HepG2 (cell line): Measurements from ENCODE around the gene CHRNB2. TPM values are rescaled to one million over a fixed set of nuclear protein-coding genes. Genes with fewer than 3 reads are reported as not detected.

Experiments
- AKAP8 ChIP-seq: sonication (generic); formaldehyde crosslinking; IDR thresholded peaks from 2 replicates; pipeline ENCODE4 v1.5.1; 2020; ENCODE audit warnings: mild to moderate bottlenecking, missing genetic modification reagents
- ATF1 ChIP-seq: IDR thresholded peaks from 2 replicates; pipeline ENCODE4 v1.6.1; 2016; ENCODE audit warnings: mild to moderate bottlenecking, control low read depth
- CAMTA2 ChIP-seq: sonication (generic); formaldehyde crosslinking; IDR thresholded peaks from 2 replicates; pipeline ENCODE4 v1.4.0; 2020; ENCODE audit warnings: mild to moderate bottlenecking, missing genetic modification reagents, borderline replicate concordance
- GATAD1 ChIP-seq: IDR thresholded peaks from 2 replicates; pipeline ENCODE4 v1.6.1; 2016; ENCODE audit warnings: missing genetic modification reagents, missing compliant biosample characterization
- HDAC2 ChIP-seq: sonication (generic); formaldehyde crosslinking; IDR thresholded peaks from 2 replicates; pipeline ENCODE4 v1.4.0; 2020; ENCODE audit warnings: missing genetic modification reagents
- KDM5B ChIP-seq: sonication (generic); formaldehyde crosslinking; IDR thresholded peaks from 2 replicates; pipeline ENCODE4 v1.4.0; 2020; ENCODE audit warnings: missing genetic modification reagents, mild to moderate bottlenecking, borderline replicate concordance
- KMT2B ChIP-seq: IDR thresholded peaks from 2 replicates; pipeline ENCODE4 v1.6.1; 2016; ENCODE audit warnings: missing genetic modification reagents, missing compliant biosample characterization
- NAIF1 ChIP-seq: sonication (generic); formaldehyde crosslinking; IDR thresholded peaks from 2 replicates; pipeline ENCODE4 v1.5.0; 2020; ENCODE audit warnings: mild to moderate bottlenecking, missing genetic modification reagents, borderline replicate concordance
- NCOR1 ChIP-seq: fragments of 200-600 bp; sonication (generic); IDR thresholded peaks from 2 replicates; pipeline ENCODE4 v1.7.0; 2017; ENCODE audit warnings: antibody characterized with exemption, low read length, borderline replicate concordance
- NR2C2 ChIP-seq: sonication (generic); formaldehyde crosslinking; IDR thresholded peaks from 2 replicates; pipeline ENCODE4 v1.4.0; 2020; ENCODE audit warnings: missing genetic modification reagents, mild to moderate bottlenecking, moderate library complexity, borderline replicate concordance
- POLR2G ChIP-seq: fragments of 200-400 bp; formaldehyde crosslinking; IDR thresholded peaks from 2 replicates; pipeline ENCODE4 v1.6.1; 2018; ENCODE audit warnings: mild to moderate bottlenecking, low read depth, low read length, moderate library complexity
- TAF1 ChIP-seq: sonication (generic); formaldehyde crosslinking; IDR thresholded peaks from 2 replicates; pipeline ENCODE4 v1.4.0; 2020; ENCODE audit warnings: missing genetic modification reagents
- TFDP1 ChIP-seq: IDR thresholded peaks from 2 replicates; pipeline ENCODE4 v1.6.1; 2016; ENCODE audit warnings: missing compliant biosample characterization, missing genetic modification reagents, borderline replicate concordance
- TOPORS ChIP-seq: sonication (generic); formaldehyde crosslinking; IDR thresholded peaks from 2 replicates; pipeline ENCODE4 v1.8.0; 2023; ENCODE audit warnings: mild to moderate bottlenecking, missing genetic modification reagents
- U2AF2 ChIP-seq: fragments of 200-400 bp; formaldehyde crosslinking; IDR thresholded peaks from 2 replicates; pipeline ENCODE4 v1.6.1; 2017; ENCODE audit warnings: low read depth, mild to moderate bottlenecking, low read length
- ZBTB38 ChIP-seq: sonication (generic); formaldehyde crosslinking; IDR thresholded peaks from 2 replicates; pipeline ENCODE4 v1.5.1; 2020; ENCODE audit warnings: mild to moderate bottlenecking, missing genetic modification reagents
- ZFP36 ChIP-seq: fragments of 150-350 bp; IDR thresholded peaks from 2 replicates; pipeline ENCODE4 v1.6.1; 2018; ENCODE audit warnings: borderline replicate concordance, low read length, low read depth; ENCODE audit not compliant: partially characterized antibody
- ZNF225 ChIP-seq: sonication (generic); formaldehyde crosslinking; IDR thresholded peaks from 2 replicates; pipeline ENCODE4 v1.4.0; 2020; ENCODE audit warnings: mild to moderate bottlenecking, missing genetic modification reagents
- ZNF335 ChIP-seq: sonication (generic); formaldehyde crosslinking; IDR thresholded peaks from 2 replicates; pipeline ENCODE4 v1.4.0; 2020; ENCODE audit warnings: missing genetic modification reagents
- ZNF484 ChIP-seq: sonication (generic); formaldehyde crosslinking; IDR thresholded peaks from 2 replicates; pipeline ENCODE4 v1.5.1; 2020; ENCODE audit warnings: mild to moderate bottlenecking, low read depth, missing genetic modification reagents, borderline replicate concordance
- ZNF761 ChIP-seq: sonication (generic); formaldehyde crosslinking; conservative IDR thresholded peaks from 2 replicates; pipeline ENCODE4 v1.4.0; 2020; ENCODE audit warnings: mild to moderate bottlenecking, missing genetic modification reagents
- ZNF782 ChIP-seq: sonication (generic); formaldehyde crosslinking; IDR thresholded peaks from 2 replicates; pipeline ENCODE4 v1.4.0; 2020; ENCODE audit warnings: missing genetic modification reagents, mild to moderate bottlenecking, borderline replicate concordance
- ZNF839 ChIP-seq: sonication (generic); formaldehyde crosslinking; IDR thresholded peaks from 2 replicates; pipeline ENCODE4 v1.4.0; 2020; ENCODE audit warnings: missing genetic modification reagents, mild to moderate bottlenecking, borderline replicate concordance
- polyA plus RNA-seq, 8 experiments: library from polyadenylated mRNA; depleted of rRNA in 3 of 8; stranded (reverse) in 7 of 8; unstranded in 1 of 8; fragments of >200 nt; fragmentation: Illumina TruSeq in 4 of 8; extraction: Trizol in 4 of 8; gene quantifications; 2 replicates each; pipeline versions ENCODE4 v1.2.1 to v1.2.3, GENCODE V29; 2011 to 2016; ENCODE audit warnings: low read depth in 4 of 8, missing spikeins in 1 of 8, mixed read lengths in 1 of 8; ENCODE audit not compliant: insufficient read depth in 1 of 8
- total RNA-seq, 5 experiments: library from RNA; depleted of rRNA; stranded (reverse); fragments of >200 nt; fragmentation: Illumina TruSeq; extraction: Trizol; gene quantifications; 2 replicates each; pipeline ENCODE4 v1.2.3, GENCODE V29; 2016; ENCODE audit warnings: low read depth in 1 of 5
- TF ChIP-seq, protein P1 (sequence below): sonication (generic); formaldehyde crosslinking; IDR thresholded peaks from 2 replicates; pipeline ENCODE4 v1.5.0; 2020; ENCODE audit warnings: mild to moderate bottlenecking, missing genetic modification reagents
- TF ChIP-seq, protein P2 (sequence below): sonication (generic); formaldehyde crosslinking; IDR thresholded peaks from 2 replicates; pipeline ENCODE4 v1.4.0; 2020; ENCODE audit warnings: missing genetic modification reagents

The CHRNB2 gene
- total and polyA plus RNA-seq, 2 of the 13 experiments (the other 11 are each of a cell fraction or from before 2014, with no cell fraction given), result 0.03 to 0.07 TPM

GRCh38 chr1:154627257-154628120, 59.9 kb downstream of the CHRNB2 start (continued):
- TF ChIP-seq, protein P1, sequence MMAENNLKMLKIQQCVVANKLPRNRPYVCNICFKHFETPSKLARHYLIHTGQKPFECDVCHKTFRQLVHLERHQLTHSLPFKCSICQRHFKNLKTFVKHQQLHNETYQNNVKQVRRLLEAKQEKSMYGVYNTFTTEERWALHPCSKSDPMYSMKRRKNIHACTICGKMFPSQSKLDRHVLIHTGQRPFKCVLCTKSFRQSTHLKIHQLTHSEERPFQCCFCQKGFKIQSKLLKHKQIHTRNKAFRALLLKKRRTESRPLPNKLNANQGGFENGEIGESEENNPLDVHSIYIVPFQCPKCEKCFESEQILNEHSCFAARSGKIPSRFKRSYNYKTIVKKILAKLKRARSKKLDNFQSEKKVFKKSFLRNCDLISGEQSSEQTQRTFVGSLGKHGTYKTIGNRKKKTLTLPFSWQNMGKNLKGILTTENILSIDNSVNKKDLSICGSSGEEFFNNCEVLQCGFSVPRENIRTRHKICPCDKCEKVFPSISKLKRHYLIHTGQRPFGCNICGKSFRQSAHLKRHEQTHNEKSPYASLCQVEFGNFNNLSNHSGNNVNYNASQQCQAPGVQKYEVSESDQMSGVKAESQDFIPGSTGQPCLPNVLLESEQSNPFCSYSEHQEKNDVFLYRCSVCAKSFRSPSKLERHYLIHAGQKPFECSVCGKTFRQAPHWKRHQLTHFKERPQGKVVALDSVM (CRISPR knock-in tag), result peak; percentile 40; the same call in 1 of the 2 replicates
- TF ChIP-seq TAF1 (CRISPR knock-in tag) (peak; percentile 63), TOPORS (CRISPR knock-in tag) (no peak), CAMTA2 (peak; percentile 47; the same call in 1 of the 2 replicates), ZNF335 (peak; percentile 60; the same call in 1 of the 2 replicates), ZNF839 (CRISPR knock-in tag) (0 out of 2 replicates have a peak, but pooled peaks have one; percentile 39), ZFP36 (peak; percentile 12), HDAC2 (CRISPR knock-in tag) (peak; percentile 47; the same call in 1 of the 2 replicates), NCOR1 (peak; percentile 54; the same call in 1 of the 2 replicates), ZNF761 (peak; percentile 87; the same call in 1 of the 2 replicates), POLR2G (peak; percentile 72), KMT2B (CRISPR knock-in tag) (peak; percentile 76), ZNF484 (0 out of 2 replicates have a peak, but pooled peaks have one; percentile 46), KDM5B (peak; percentile 60; the same call in 1 of the 2 replicates), ATF1 (CRISPR knock-in tag) (peak; percentile 98), TFDP1 (CRISPR knock-in tag) (peak; percentile 35; the same call in 1 of the 2 replicates), ZBTB38 (CRISPR knock-in tag) (0 out of 2 replicates have a peak, but pooled peaks have one; percentile 20), NR2C2 (CRISPR knock-in tag) (peak; percentile 74), ZNF225 (CRISPR knock-in tag) (peak; percentile 47), ZNF782 (CRISPR knock-in tag) (peak; percentile 82), NAIF1 (CRISPR knock-in tag) (0 out of 2 replicates have a peak, but pooled peaks have one; percentile 74), GATAD1 (CRISPR knock-in tag) (peak; percentile 95), U2AF2 (no peak), AKAP8 (CRISPR knock-in tag) (peak; percentile 54; the same call in 1 of the 2 replicates)
- TF ChIP-seq, protein P2, sequence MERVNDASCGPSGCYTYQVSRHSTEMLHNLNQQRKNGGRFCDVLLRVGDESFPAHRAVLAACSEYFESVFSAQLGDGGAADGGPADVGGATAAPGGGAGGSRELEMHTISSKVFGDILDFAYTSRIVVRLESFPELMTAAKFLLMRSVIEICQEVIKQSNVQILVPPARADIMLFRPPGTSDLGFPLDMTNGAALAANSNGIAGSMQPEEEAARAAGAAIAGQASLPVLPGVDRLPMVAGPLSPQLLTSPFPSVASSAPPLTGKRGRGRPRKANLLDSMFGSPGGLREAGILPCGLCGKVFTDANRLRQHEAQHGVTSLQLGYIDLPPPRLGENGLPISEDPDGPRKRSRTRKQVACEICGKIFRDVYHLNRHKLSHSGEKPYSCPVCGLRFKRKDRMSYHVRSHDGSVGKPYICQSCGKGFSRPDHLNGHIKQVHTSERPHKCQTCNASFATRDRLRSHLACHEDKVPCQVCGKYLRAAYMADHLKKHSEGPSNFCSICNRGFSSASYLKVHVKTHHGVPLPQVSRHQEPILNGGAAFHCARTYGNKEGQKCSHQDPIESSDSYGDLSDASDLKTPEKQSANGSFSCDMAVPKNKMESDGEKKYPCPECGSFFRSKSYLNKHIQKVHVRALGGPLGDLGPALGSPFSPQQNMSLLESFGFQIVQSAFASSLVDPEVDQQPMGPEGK (CRISPR knock-in tag), result peak; percentile 62
